MM.1S (cell line): ENCODE data around the gene GNMT.

Experiments
- DNase-seq: peaks from one replicate; pipeline ENCODE4 v3.0.0-alpha.2; 2015
- H2AFZ ChIP-seq: fragments of 300-600 bp; sonication (generic); 2 replicates; pipeline ENCODE4 v1.6.0; 2016; ENCODE audit warnings: antibody characterized with exemption, low read length
- H3F3A ChIP-seq: fragments of 300-600 bp; sonication (generic); 2 replicates; pipeline ENCODE4 v1.6.1; 2016; ENCODE audit warnings: mild to moderate bottlenecking, antibody characterized with exemption, low read length, moderate library complexity, mixed read lengths; ENCODE audit not compliant: insufficient read depth
- H3K27ac ChIP-seq: fragments of 300-600 bp; sonication (generic); 2 replicates; pipeline ENCODE4 v1.5.1; 2016; ENCODE audit warnings: mild to moderate bottlenecking, low read length
- H3K27me3 ChIP-seq: fragments of 300-600 bp; sonication (generic); replicated peaks from 2 replicates; pipeline ENCODE4 v1.6.0; 2016; ENCODE audit warnings: low read length; ENCODE audit not compliant: insufficient read depth
- H3K36me3 ChIP-seq: fragments of 300-600 bp; sonication (generic); replicated peaks from 2 replicates; pipeline ENCODE4 v1.6.1; 2016; ENCODE audit warnings: mild to moderate bottlenecking, low read length, mixed read lengths; ENCODE audit not compliant: insufficient read depth
- H3K4me1 ChIP-seq: fragments of 300-600 bp; sonication (generic); 2 replicates; pipeline ENCODE4 v1.6.1; 2016; ENCODE audit warnings: low read length, mixed read lengths
- H3K4me2 ChIP-seq: fragments of 300-600 bp; sonication (generic); 2 replicates; pipeline ENCODE4 v1.6.0; 2016; ENCODE audit warnings: low read depth, low read length
- H3K4me3 ChIP-seq: fragments of 300-600 bp; sonication (generic); 2 replicates; pipeline ENCODE4 v1.5.1; 2016; ENCODE audit warnings: low read length, mixed read lengths
- H3K79me2 ChIP-seq: fragments of 300-600 bp; sonication (generic); 2 replicates; pipeline ENCODE4 v1.6.1; 2016; ENCODE audit warnings: mixed run types, low read length, mixed read lengths
- H3K9ac ChIP-seq: fragments of 300-600 bp; sonication (generic); 2 replicates; pipeline ENCODE4 v1.6.1; 2016; ENCODE audit warnings: low read length, mixed read lengths
- H3K9me2 ChIP-seq: fragments of 300-600 bp; sonication (generic); replicated peaks from 2 replicates; pipeline ENCODE4 v1.6.1; 2016; ENCODE audit warnings: mild to moderate bottlenecking, low read length, mixed read lengths; ENCODE audit not compliant: insufficient read depth
- H3K9me3 ChIP-seq: fragments of 300-600 bp; sonication (generic); replicated peaks from 2 replicates; pipeline ENCODE4 v1.6.1; 2016; ENCODE audit warnings: mild to moderate bottlenecking, low read length, mixed read lengths; ENCODE audit not compliant: insufficient read depth
- H4K20me1 ChIP-seq: fragments of 300-600 bp; sonication (generic); 2 replicates; pipeline ENCODE4 v1.6.1; 2016; ENCODE audit warnings: mild to moderate bottlenecking, low read length, moderate library complexity, mixed read lengths; ENCODE audit not compliant: insufficient read depth
- CTCF ChIP-seq: fragments of 300-600 bp; sonication (generic); IDR thresholded peaks from 2 replicates; pipeline ENCODE4 v1.5.1; 2016; ENCODE audit warnings: antibody characterized with exemption, low read length, mixed read lengths
- EZH2 ChIP-seq: fragments of 300-600 bp; sonication (generic); optimal IDR thresholded peaks from 2 replicates; pipeline ENCODE3; 2017; ENCODE audit warnings: low read depth, mild to moderate bottlenecking, antibody characterized with exemption, low read length, mixed read lengths
- EZH2phosphoT487 ChIP-seq: fragments of 300-600 bp; sonication (generic); IDR thresholded peaks from 2 replicates; pipeline ENCODE4 v1.6.1; 2018; ENCODE audit warnings: antibody characterized with exemption, low read length

The GNMT gene

DNA sequence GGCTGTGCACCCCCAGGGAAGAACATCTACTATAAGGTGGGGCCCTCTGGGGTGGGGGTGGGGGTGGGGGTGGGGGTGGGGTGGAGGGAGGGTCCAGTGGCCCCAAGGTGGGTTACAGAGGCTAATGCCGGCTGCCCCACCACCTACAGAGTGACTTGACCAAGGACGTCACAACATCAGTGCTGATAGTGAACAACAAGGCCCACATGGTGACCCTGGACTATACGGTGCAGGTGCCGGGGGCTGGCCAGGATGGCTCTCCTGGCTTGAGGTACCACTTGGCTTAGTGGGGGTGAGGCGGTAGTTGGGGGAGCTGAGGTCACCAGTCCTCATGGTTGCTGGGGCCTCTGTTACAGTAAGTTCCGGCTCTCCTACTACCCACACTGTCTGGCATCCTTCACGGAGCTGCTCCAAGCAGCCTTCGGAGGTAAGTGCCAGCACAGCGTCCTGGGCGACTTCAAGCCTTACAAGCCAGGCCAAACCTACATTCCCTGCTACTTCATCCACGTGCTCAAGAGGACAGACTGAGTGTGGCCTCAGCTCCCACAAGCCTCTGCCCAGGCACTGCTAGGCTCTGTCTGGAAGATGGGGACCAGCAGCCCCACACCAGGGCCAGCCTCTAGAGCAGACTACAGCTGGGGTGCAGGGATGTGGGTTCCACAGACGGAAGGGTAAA lies 2.8 kb downstream of the GNMT start:
- no peaks in the 10 kb centered on the region for H3K9me3 ChIP-seq
- no peak for DNase-seq

GRCh38 chr6:42963855-42964605 lies 3.5 kb downstream of the GNMT start:
- H3K9me3 ChIP-seq = no peaks in the 10 kb centered on the region
- H3K9me2 ChIP-seq = no peaks in the 10 kb centered on the region
- H3K4me3 ChIP-seq = no peak overlapping the region
- no peak overlapping the region for H2AFZ ChIP-seq
- peak; percentile 31 for DNase-seq
- no peak overlapping the region for H3K4me2 ChIP-seq
- H3K9ac ChIP-seq = no peak overlapping the region
- peak; percentile 26; the same call in 1 of the 2 replicates for TF ChIP-seq CTCF
- TF ChIP-seq EZH2 = no peak
- no peaks in the 10 kb centered on the region for H4K20me1 ChIP-seq
- H3K4me1 ChIP-seq = no peaks in the 10 kb centered on the region
- H3K27ac ChIP-seq = no peak overlapping the region
- no peaks in the 10 kb centered on the region for H3K79me2 ChIP-seq
- H3K27me3 ChIP-seq = no peaks in the 10 kb centered on the region
- no peaks in the 10 kb centered on the region for H3K36me3 ChIP-seq
- H3F3A ChIP-seq = no peaks in the 10 kb centered on the region

More for the DNA sequence above, 2.8 kb downstream of the GNMT start:
- no peaks in the 10 kb centered on the region for H3K79me2 ChIP-seq
- H3K4me1 ChIP-seq = no peaks in the 10 kb centered on the region
- H3K9me2 ChIP-seq = no peaks in the 10 kb centered on the region
- H3K36me3 ChIP-seq = no peaks in the 10 kb centered on the region
- H3K4me3 ChIP-seq = no peak overlapping the region
- H3K27me3 ChIP-seq = no peaks in the 10 kb centered on the region
- no peak overlapping the region for H3K9ac ChIP-seq
- no peak overlapping the region for H2AFZ ChIP-seq
- H4K20me1 ChIP-seq = no peaks in the 10 kb centered on the region
- no peaks in the 10 kb centered on the region for H3F3A ChIP-seq
- TF ChIP-seq EZH2 (no peak), CTCF (no peak), EZH2phosphoT487 (no peak)
- no peak overlapping the region for H3K27ac ChIP-seq
- no peak overlapping the region for H3K4me2 ChIP-seq

- Histone ChIP-seq H3K36me3 (no peaks in the 10 kb centered on the region), H3K9me3 (no peaks in the 10 kb centered on the region), H3K9me2 (no peaks in the 10 kb centered on the region), H3K4me3 (no peak overlapping the region), H2AFZ (no peak overlapping the region), H3K4me2 (no peak overlapping the region), H3K79me2 (no peaks in the 10 kb centered on the region), H3F3A (no peaks in the 10 kb centered on the region), H3K27ac (no peak overlapping the region), H4K20me1 (no peaks in the 10 kb centered on the region), H3K27me3 (no peaks in the 10 kb centered on the region), H3K4me1 (no peaks in the 10 kb centered on the region), H3K9ac (no peak overlapping the region)
- no peak for DNase-seq
- TF ChIP-seq EZH2 (no peak), EZH2phosphoT487 (no peak), CTCF (no peak)
These were observed 6.0 kb downstream of the GNMT start for GRCh38 chr6:42966571-42966970.
